A549 (cell line): ENCODE results near the gene LRFN3. TPM values are rescaled to one million over a fixed set of nuclear protein-coding genes. Genes with fewer than 3 reads are reported as not detected.
A peak's percentile ranks its signal among the peaks of the same experiment; 100 is the strongest.

Experiments used
- ATAC-seq, 2 experiments: fragments of 200-7000 bp in 1 of 2; fragments of >200 bp in 1 of 2; cut with Nextera tagmentation in 1 of 2; cut with Tn5 transposase in 1 of 2; 3 replicates each; pipeline versions ENCODE4 v1.8.0 to v1.9.1; 2018 to 2020; ENCODE audit warnings: mild to moderate bottlenecking in 1 of 2, moderate library complexity in 1 of 2
- CTCF ChIA-PET: fragments of 300-600 bp; sonication (Branson Sonifier 250); formaldehyde crosslinking; extraction: SDS; loops from one replicate; lab custom pipeline; 2021; ENCODE audit warnings: antibody characterized with exemption, inconsistent platforms; lab: Yijun Ruan, JAX
- POLR2A ChIA-PET: fragments of 350-600 bp; formaldehyde crosslinking; extraction: SDS; loops from one replicate; lab custom pipeline; 2021; ENCODE audit warnings: antibody characterized with exemption, inconsistent platforms; lab: Yijun Ruan, JAX
- DNase-seq, 2 experiments: peaks; one replicate each; pipeline versions ENCODE4 v3.0.0 to v3.0.0-alpha.2; 2011 to 2016; ENCODE audit warnings: low read depth in 1 of 2, low spot score in 1 of 2
- FAIRE-seq: peaks from 2 replicates; lab custom pipeline; 2011; peaks lifted over from hg19 to GRCh38; lab: Jason Lieb, UNC
- H3K27ac ChIP-seq, 2 experiments: fragments of >200 bp; sonication (Bioruptor Twin); formaldehyde crosslinking; 3 replicates each; pipeline ENCODE4 v1.5.1; 2016 to 2017
- H3K4me1 ChIP-seq: fragments of >200 bp; sonication (Bioruptor Twin); formaldehyde crosslinking; 3 replicates; pipeline ENCODE4 v1.6.1; 2016
- H3K4me2 ChIP-seq: fragments of >200 bp; sonication (Bioruptor Twin); formaldehyde crosslinking; 3 replicates; pipeline ENCODE4 v1.6.1; 2016
- H3K4me3 ChIP-seq: fragments of >200 bp; sonication (Bioruptor Twin); formaldehyde crosslinking; 3 replicates; pipeline ENCODE4 v1.5.1; 2016
- H3K9me3 ChIP-seq: fragments of >200 bp; sonication (Bioruptor Twin); formaldehyde crosslinking; 3 replicates; pipeline ENCODE4 v1.6.1; 2016
- BCL3 ChIP-seq: fragments of >200 bp; sonication (Bioruptor Twin); formaldehyde crosslinking; IDR thresholded peaks from 3 replicates; pipeline ENCODE4 v1.6.1; 2016
- BHLHE40 ChIP-seq: IDR thresholded peaks from 2 replicates; pipeline ENCODE4 v1.6.1; 2012; ENCODE audit warnings: low read depth, low read length, inconsistent platforms
- CTCF ChIP-seq: fragments of >200 bp; sonication (Bioruptor Twin); formaldehyde crosslinking; IDR thresholded peaks from 3 replicates; pipeline ENCODE4 v1.5.1; 2016
- EHF ChIP-seq: fragments of 250-450 bp; sonication (Bioruptor Pico); IDR thresholded peaks from 2 replicates; pipeline ENCODE4 v1.5.0; 2020; ENCODE audit warnings: mild to moderate bottlenecking
- ESRRA ChIP-seq: fragments of 150-350 bp; IDR thresholded peaks from 2 replicates; pipeline ENCODE4 v1.6.1; 2014; ENCODE audit warnings: mild to moderate bottlenecking, low read length, borderline replicate concordance
- HES2 ChIP-seq: fragments of >200 bp; sonication (Bioruptor Twin); formaldehyde crosslinking; IDR thresholded peaks from 2 replicates; pipeline ENCODE4 v1.6.1; 2016
- KDM5A ChIP-seq: fragments of 200-600 bp; sonication (generic); IDR thresholded peaks from 2 replicates; pipeline ENCODE4 v1.6.1; 2016; ENCODE audit warnings: antibody characterized with exemption, mild to moderate bottlenecking
- MAFK ChIP-seq: fragments of 450-650 bp; IDR thresholded peaks from 2 replicates; pipeline ENCODE4 v1.6.1; 2014; ENCODE audit not compliant: partially characterized antibody
- POLR2A ChIP-seq: IDR thresholded peaks from 2 replicates; pipeline ENCODE4 v1.6.1; 2012; ENCODE audit warnings: mild to moderate bottlenecking, low read length
- POLR2AphosphoS2 ChIP-seq: conservative IDR thresholded peaks from 2 replicates; pipeline ENCODE4 v1.6.1; 2012; ENCODE audit warnings: low read length, improper control_type of control experiment, inconsistent platforms
- RAD21 ChIP-seq, 2 experiments: fragments of >200 bp in 1 of 2; sonication (Bioruptor Twin) in 1 of 2; formaldehyde crosslinking in 1 of 2; IDR thresholded peaks in 1 of 2; conservative IDR thresholded peaks in 1 of 2; 2 replicates in 1 of 2; 3 replicates in 1 of 2; pipeline ENCODE4 v1.6.1; 2012 to 2018; ENCODE audit warnings: inconsistent platforms in 1 of 2
- REST ChIP-seq: fragments of 200-600 bp; sonication (generic); IDR thresholded peaks from 2 replicates; pipeline ENCODE4 v1.6.1; 2016; ENCODE audit warnings: antibody characterized with exemption, mild to moderate bottlenecking, moderate library complexity
- RFX5 ChIP-seq: fragments of 450-650 bp; IDR thresholded peaks from 2 replicates; pipeline ENCODE4 v1.7.1; 2014; ENCODE audit warnings: antibody characterized with exemption, mild to moderate bottlenecking, moderate library complexity
- SREBF2 ChIP-seq: fragments of 450-650 bp; IDR thresholded peaks from 2 replicates; pipeline ENCODE4 v1.6.1; 2014; ENCODE audit warnings: mild to moderate bottlenecking, moderate library complexity
- TFCP2L1 ChIP-seq: fragments of 250-450 bp; sonication (Bioruptor Pico); IDR thresholded peaks from 2 replicates; pipeline ENCODE4 v1.5.0; 2021; ENCODE audit warnings: mild to moderate bottlenecking
- ZC3H11A ChIP-seq: fragments of 450-650 bp; IDR thresholded peaks from 2 replicates; pipeline ENCODE4 v1.6.1; 2014; ENCODE audit warnings: antibody characterized with exemption, mild to moderate bottlenecking
- ZFP36 ChIP-seq: fragments of 450-650 bp; IDR thresholded peaks from 2 replicates; pipeline ENCODE4 v1.6.1; 2014; ENCODE audit warnings: borderline replicate concordance; ENCODE audit not compliant: partially characterized antibody
- ZNF302 ChIP-seq: fragments of 250-450 bp; sonication (Bioruptor Pico); IDR thresholded peaks from 2 replicates; pipeline ENCODE4 v1.9.0; 2021; ENCODE audit warnings: inconsistent platforms, mild to moderate bottlenecking, moderate library complexity
- WGBS: methylation state at CpG from one replicate; pipeline ENCODE4 v1.1.6; 2017; ENCODE audit errors: missing lambda C conversion rate; 5-methylcytosine and 5-hydroxymethylcytosine counted together
- polyA plus RNA-seq, 4 experiments: library from polyadenylated mRNA; depleted of rRNA in 3 of 4; stranded (reverse); fragments of >200 nt; fragmentation: RNase III in 1 of 4; extraction: RNeasy Plus Mini Kit Qiagen cat#74134 plus additional on column Dnase treatment in 1 of 4; gene quantifications; 2 replicates in 3 of 4; 3 replicates in 1 of 4; pipeline ENCODE4 v1.2.3, GENCODE V29; 2011 to 2017
- TF ChIP-seq, protein P1 (sequence below): fragments of 450-650 bp; IDR thresholded peaks from 2 replicates; pipeline ENCODE4 v1.6.1; 2014; ENCODE audit warnings: antibody characterized with exemption
- TF ChIP-seq, protein P2 (sequence below): fragments of 250-450 bp; sonication (Bioruptor Pico); IDR thresholded peaks from 2 replicates; pipeline ENCODE4 v1.5.0; 2021; ENCODE audit warnings: mild to moderate bottlenecking, moderate library complexity, borderline replicate concordance
- TF ChIP-seq, protein P3 (sequence below): IDR thresholded peaks from 2 replicates; pipeline ENCODE4 v1.6.1; 2012

LRFN3 gene
- polyA plus RNA-seq, 2 of the 4 experiments (the other 2 are of a cell fraction) = 2.4 to 16.6 TPM

- Histone ChIP-seq H3K27ac (no peak overlapping the region), H3K4me1 (peaks cover 9% of the 10 kb centered on the region), H3K4me2 (no peak overlapping the region), H3K9me3 (peaks cover 13% of the 10 kb centered on the region), H3K4me3 (no peak overlapping the region)
- no peak for TF ChIP-seq CTCF
- no peak for TF ChIP-seq HES2
- no peak for TF ChIP-seq ZC3H11A
- TF ChIP-seq POLR2AphosphoS2 = no peak
- ATAC-seq = no peak
- DNase-seq = no peak
- no peak for FAIRE-seq
- ChIA-PET CTCF (interaction anchor here (4.8 to 15.4 kb wide), 2 partner anchors 24 to 42 kb away, joined by 20 to 402 read pairs; no protein-coding TSS in a partner anchor), POLR2A (no interaction called here)
- 38% methylated on average over 5 of the region's 5 CpGs for WGBS
Measured at GRCh38 chr19:35928507-35928906, 7.7 kb upstream of the LRFN3 start.

GRCh38 chr19:35929876-35930275 is 6.3 kb upstream of the LRFN3 start:
- no peak overlapping the region for H3K27ac ChIP-seq
- TF ChIP-seq SREBF2 = no peak
- TF ChIP-seq ZNF302 (CRISPR knock-in tag) = 0 out of 2 replicates have a peak, but pooled peaks have one; percentile 39
- peak; percentile 36 for FAIRE-seq
- POLR2A ChIA-PET = interaction anchor here (0.6 kb wide), 1 partner anchor 38 kb away, joined by 3 read pairs; no protein-coding TSS in a partner anchor
- H3K4me1 ChIP-seq = peaks cover 9% of the 10 kb centered on the region
- no peak for DNase-seq
- H3K4me3 ChIP-seq = no peak overlapping the region
- CTCF ChIA-PET = interaction anchor here (1.0 to 15.4 kb wide), 5 partner anchors 9 to 43 kb away, joined by 3 to 402 read pairs (median 9); no protein-coding TSS in a partner anchor
- H3K4me2 ChIP-seq = no peak overlapping the region
- ATAC-seq = no peak
- WGBS = 76% methylated on average over 2 of the region's 2 CpGs
- peaks cover 13% of the 10 kb centered on the region for H3K9me3 ChIP-seq

GRCh38 chr19:35931161-35931873 is 4.9 kb upstream of the LRFN3 start:
- ChIA-PET CTCF (interaction anchor here (0.6 to 15.4 kb wide), 78 partner anchors 9 to 425 kb away, joined by 3 to 402 read pairs (median 4); partner anchors contain the start of genes APLP1, KIRREL2, LIN37 and NFKBID), POLR2A (interaction anchor here (0.6 to 1.2 kb wide), 16 partner anchors 13 to 224 kb away, joined by 3 to 14 read pairs (median 3); partner anchors contain the start of genes ALKBH6, APLP1, LIN37 and NFKBID)
- H3K4me3 ChIP-seq = peak overlapping the region; percentile 39
- under 1% methylated on average over 45 of the region's 47 CpGs for WGBS
- H3K27ac ChIP-seq = peak overlapping the region; percentile 75 to 79
- peaks cover 15% of the 10 kb centered on the region for H3K4me1 ChIP-seq
- ATAC-seq (peak; percentile 90 to 98), FAIRE-seq (peak; percentile 100), DNase-seq (peak; percentile 100)
- H3K9me3 ChIP-seq = no peaks in the 10 kb centered on the region
- H3K4me2 ChIP-seq = peak overlapping the region; percentile 93
- TF ChIP-seq EHF (CRISPR knock-in tag) (no peak), KDM5A (no peak), RAD21 (conservative IDR thresholded peaks at IDR 0.05 in 1 of 2, IDR thresholded peaks at IDR 0.05 in 1 of 2) (peak; percentile 100), BCL3 (peak; percentile 99), ESRRA (peak; percentile 50; the same call in 1 of the 2 replicates), MAFK (peak; percentile 15), TFCP2L1 (CRISPR knock-in tag) (no peak), RFX5 (peak; percentile 18; the same call in 1 of the 2 replicates), REST (peak; percentile 81), BHLHE40 (no peak), POLR2A (peak; percentile 100), ZFP36 (no peak)
- TF ChIP-seq, protein P1, sequence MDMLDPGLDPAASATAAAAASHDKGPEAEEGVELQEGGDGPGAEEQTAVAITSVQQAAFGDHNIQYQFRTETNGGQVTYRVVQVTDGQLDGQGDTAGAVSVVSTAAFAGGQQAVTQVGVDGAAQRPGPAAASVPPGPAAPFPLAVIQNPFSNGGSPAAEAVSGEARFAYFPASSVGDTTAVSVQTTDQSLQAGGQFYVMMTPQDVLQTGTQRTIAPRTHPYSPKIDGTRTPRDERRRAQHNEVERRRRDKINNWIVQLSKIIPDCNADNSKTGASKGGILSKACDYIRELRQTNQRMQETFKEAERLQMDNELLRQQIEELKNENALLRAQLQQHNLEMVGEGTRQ = peak; percentile 91
- TF ChIP-seq, protein P2, sequence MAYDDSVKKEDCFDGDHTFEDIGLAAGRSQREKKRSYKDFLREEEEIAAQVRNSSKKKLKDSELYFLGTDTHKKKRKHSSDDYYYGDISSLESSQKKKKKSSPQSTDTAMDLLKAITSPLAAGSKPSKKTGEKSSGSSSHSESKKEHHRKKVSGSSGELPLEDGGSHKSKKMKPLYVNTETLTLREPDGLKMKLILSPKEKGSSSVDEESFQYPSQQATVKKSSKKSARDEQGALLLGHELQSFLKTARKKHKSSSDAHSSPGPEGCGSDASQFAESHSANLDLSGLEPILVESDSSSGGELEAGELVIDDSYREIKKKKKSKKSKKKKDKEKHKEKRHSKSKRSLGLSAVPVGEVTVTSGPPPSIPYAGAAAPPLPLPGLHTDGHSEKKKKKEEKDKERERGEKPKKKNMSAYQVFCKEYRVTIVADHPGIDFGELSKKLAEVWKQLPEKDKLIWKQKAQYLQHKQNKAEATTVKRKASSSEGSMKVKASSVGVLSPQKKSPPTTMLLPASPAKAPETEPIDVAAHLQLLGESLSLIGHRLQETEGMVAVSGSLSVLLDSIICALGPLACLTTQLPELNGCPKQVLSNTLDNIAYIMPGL (CRISPR knock-in tag) = no peak
- TF ChIP-seq, protein P3, sequence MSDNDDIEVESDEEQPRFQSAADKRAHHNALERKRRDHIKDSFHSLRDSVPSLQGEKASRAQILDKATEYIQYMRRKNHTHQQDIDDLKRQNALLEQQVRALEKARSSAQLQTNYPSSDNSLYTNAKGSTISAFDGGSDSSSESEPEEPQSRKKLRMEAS = peak; percentile 93
